GM12878 (cell line): ENCODE results near the gene IQCH.

Experiments
- CHD2 ChIP-seq: IDR thresholded peaks from 2 replicates; pipeline ENCODE4 v1.6.1; 2011; ENCODE audit warnings: low read depth, low read length, improper control_type of control experiment, borderline replicate concordance
- EGR1 ChIP-seq, 2 experiments: IDR thresholded peaks; 1 replicate in 1 of 2; 2 replicates in 1 of 2; pipeline ENCODE4 v1.6.1; 2011 to 2012; ENCODE audit warnings: low read depth in 2 of 2, low read length in 2 of 2, borderline replicate concordance in 1 of 2, mild to moderate bottlenecking in 1 of 2, moderate library complexity in 1 of 2
- HCFC1 ChIP-seq: fragments of 150-350 bp; IDR thresholded peaks from 2 replicates; pipeline ENCODE4 v1.6.1; 2014; ENCODE audit warnings: low read length
- JUND ChIP-seq: IDR thresholded peaks from 2 replicates; pipeline ENCODE4 v1.6.1; 2012; ENCODE audit warnings: low read depth, mild to moderate bottlenecking, low read length, improper control_type of control experiment, moderate library complexity
- MTA3 ChIP-seq: IDR thresholded peaks from 2 replicates; pipeline ENCODE4 v1.6.1; 2012; ENCODE audit warnings: low read length, inconsistent platforms, borderline replicate concordance
- NRF1 ChIP-seq: conservative IDR thresholded peaks from 2 replicates; pipeline ENCODE4 v1.6.1; 2011; ENCODE audit warnings: mild to moderate bottlenecking, low read depth, low read length, improper control_type of control experiment
- POLR2A ChIP-seq: IDR thresholded peaks from 2 replicates; pipeline ENCODE4 v1.6.1; 2011; ENCODE audit warnings: low read depth, mild to moderate bottlenecking, low read length
- POLR2AphosphoS5 ChIP-seq: IDR thresholded peaks from 2 replicates; pipeline ENCODE4 v1.6.1; 2011; ENCODE audit warnings: mild to moderate bottlenecking, low read length, inconsistent platforms
- SIN3A ChIP-seq: IDR thresholded peaks from 2 replicates; pipeline ENCODE4 v1.6.1; 2012; ENCODE audit warnings: low read depth, low read length, improper control_type of control experiment
- SREBF2 ChIP-seq: IDR thresholded peaks from 2 replicates; pipeline ENCODE4 v1.6.1; 2012; ENCODE audit warnings: mild to moderate bottlenecking, low read length
- ZNF384 ChIP-seq: IDR thresholded peaks from 2 replicates; pipeline ENCODE4 v1.6.1; 2012; ENCODE audit warnings: low read depth, mild to moderate bottlenecking, low read length, improper control_type of control experiment, borderline replicate concordance
- ZZZ3 ChIP-seq: IDR thresholded peaks from 2 replicates; pipeline ENCODE4 v1.6.1; 2011; ENCODE audit warnings: low read depth; ENCODE audit not compliant: control insufficient read depth, insufficient read length
- TF ChIP-seq, protein P1 (sequence below): IDR thresholded peaks from 2 replicates; pipeline ENCODE4 v1.6.1; 2011; ENCODE audit warnings: borderline replicate concordance, low read depth, mild to moderate bottlenecking, moderate library complexity, low read length; ENCODE audit not compliant: insufficient read depth, poor library complexity, severe bottlenecking
- TF ChIP-seq, protein P2 (sequence below), 3 experiments: IDR thresholded peaks in 2 of 3; conservative IDR thresholded peaks in 1 of 3; 2 replicates each; pipeline ENCODE4 v1.5.1; 2011; ENCODE audit warnings: low read depth in 3 of 3, low read length in 3 of 3, mild to moderate bottlenecking in 3 of 3, control low read depth in 2 of 3, moderate library complexity in 2 of 3, inconsistent platforms in 1 of 3, mixed read lengths in 1 of 3; ENCODE audit not compliant: control insufficient read depth in 2 of 3, insufficient read depth in 1 of 3; ENCODE audit errors: extremely low read depth in 1 of 3

DNA sequence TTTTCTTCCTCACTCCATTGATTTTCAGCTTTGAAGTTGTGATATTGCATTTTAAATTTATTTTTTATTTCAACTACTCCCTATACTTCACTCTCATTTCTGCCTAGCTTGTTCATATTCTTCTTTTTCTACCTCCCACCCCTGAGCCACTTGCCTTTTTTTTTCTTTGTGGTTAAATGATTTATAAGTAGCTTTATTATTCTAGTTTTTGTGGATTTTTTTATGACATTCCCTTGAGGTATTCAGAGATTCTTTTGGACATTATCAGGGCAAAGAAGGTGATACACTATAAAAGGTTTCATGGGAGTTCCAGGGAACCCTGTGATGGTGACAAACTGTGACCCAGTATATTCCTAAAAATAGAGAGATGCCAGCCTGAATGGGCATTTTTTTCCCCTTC lies 269.6 kb downstream of the IQCH start:
- TF ChIP-seq ZNF384 (no peak), EGR1 (IDR thresholded peaks at IDR 0.05; ENCODE audit: borderline replicate concordance in 1 of 2, low read depth in 2 of 2, low read length in 2 of 2) (no peak), HCFC1 (no peak), JUND (no peak), NRF1 (no peak), CHD2 (no peak), POLR2AphosphoS5 (no peak), POLR2A (no peak), MTA3 (no peak), SREBF2 (no peak), ZZZ3 (no peak), SIN3A (no peak)
- TF ChIP-seq, protein P1, sequence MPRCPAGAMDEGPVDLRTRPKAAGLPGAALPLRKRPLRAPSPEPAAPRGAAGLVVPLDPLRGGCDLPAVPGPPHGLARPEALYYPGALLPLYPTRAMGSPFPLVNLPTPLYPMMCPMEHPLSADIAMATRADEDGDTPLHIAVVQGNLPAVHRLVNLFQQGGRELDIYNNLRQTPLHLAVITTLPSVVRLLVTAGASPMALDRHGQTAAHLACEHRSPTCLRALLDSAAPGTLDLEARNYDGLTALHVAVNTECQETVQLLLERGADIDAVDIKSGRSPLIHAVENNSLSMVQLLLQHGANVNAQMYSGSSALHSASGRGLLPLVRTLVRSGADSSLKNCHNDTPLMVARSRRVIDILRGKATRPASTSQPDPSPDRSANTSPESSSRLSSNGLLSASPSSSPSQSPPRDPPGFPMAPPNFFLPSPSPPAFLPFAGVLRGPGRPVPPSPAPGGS, result no peak
- TF ChIP-seq, protein P2, sequence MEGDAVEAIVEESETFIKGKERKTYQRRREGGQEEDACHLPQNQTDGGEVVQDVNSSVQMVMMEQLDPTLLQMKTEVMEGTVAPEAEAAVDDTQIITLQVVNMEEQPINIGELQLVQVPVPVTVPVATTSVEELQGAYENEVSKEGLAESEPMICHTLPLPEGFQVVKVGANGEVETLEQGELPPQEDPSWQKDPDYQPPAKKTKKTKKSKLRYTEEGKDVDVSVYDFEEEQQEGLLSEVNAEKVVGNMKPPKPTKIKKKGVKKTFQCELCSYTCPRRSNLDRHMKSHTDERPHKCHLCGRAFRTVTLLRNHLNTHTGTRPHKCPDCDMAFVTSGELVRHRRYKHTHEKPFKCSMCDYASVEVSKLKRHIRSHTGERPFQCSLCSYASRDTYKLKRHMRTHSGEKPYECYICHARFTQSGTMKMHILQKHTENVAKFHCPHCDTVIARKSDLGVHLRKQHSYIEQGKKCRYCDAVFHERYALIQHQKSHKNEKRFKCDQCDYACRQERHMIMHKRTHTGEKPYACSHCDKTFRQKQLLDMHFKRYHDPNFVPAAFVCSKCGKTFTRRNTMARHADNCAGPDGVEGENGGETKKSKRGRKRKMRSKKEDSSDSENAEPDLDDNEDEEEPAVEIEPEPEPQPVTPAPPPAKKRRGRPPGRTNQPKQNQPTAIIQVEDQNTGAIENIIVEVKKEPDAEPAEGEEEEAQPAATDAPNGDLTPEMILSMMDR (IDR thresholded peaks at IDR 0.05 in 2 of 3, conservative IDR thresholded peaks at IDR 0.05 in 1 of 3; ENCODE audit: control insufficient read depth in 2 of 3, extremely low read depth in 1 of 3, insufficient read depth in 1 of 3, low read depth in 3 of 3, low read length in 3 of 3), result no peak
